Endothelial cell of umbilical vein (primary cell): ENCODE measurements around the gene APOBEC2.
"Not testable (repeated sequence)": the region's sequence is repeated elsewhere in the genome, so short reads cannot be mapped to it uniquely, and the experiment has no call there.

Source experiments
- CTCF ChIP-seq, 2 donors: IDR thresholded peaks; 1 replicate in 1 of 2; 2 replicates in 1 of 2; pipeline ENCODE4 v1.5.1; 2011; ENCODE audit warnings: low read length in 2 of 2, mild to moderate bottlenecking in 2 of 2, moderate library complexity in 2 of 2, control low read depth in 1 of 2, inconsistent platforms in 1 of 2, low read depth in 1 of 2; ENCODE audit not compliant: insufficient read depth in 1 of 2; ENCODE audit errors: extremely low read depth in 1 of 2
- JUN ChIP-seq: IDR thresholded peaks from 2 replicates; pipeline ENCODE4 v1.6.1; 2011; ENCODE audit warnings: borderline replicate concordance, low read depth; ENCODE audit not compliant: insufficient read length, insufficient read depth
- POLR2A ChIP-seq: IDR thresholded peaks from 2 replicates; pipeline ENCODE4 v1.6.1; 2012; ENCODE audit warnings: low read depth, mild to moderate bottlenecking, control low read depth, low read length
- POLR2AphosphoS5 ChIP-seq: IDR thresholded peaks from 2 replicates; pipeline ENCODE4 v1.6.1; 2012; ENCODE audit warnings: low read depth, mild to moderate bottlenecking, control low read depth, low read length, moderate library complexity; ENCODE audit not compliant: insufficient read depth

DNA sequence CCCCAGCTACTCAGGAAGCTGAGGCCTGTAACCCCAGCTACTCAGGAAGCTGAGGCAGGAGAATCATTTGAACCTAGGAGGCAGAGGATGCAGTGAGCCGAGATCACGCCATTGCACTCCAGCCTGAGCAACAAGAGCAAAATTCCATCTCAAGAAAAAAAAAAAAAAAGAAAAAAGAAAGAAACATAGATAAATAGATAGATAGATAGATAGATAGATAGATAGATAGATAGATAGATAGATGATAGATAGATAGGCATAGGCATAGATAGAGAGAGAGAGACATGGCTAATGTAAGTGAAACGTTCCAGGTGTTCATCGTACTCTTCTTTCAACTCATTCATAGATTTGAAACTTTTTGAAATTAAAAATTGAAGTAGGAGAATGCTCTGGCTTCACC, 46.0 kb upstream of the APOBEC2 start:
- not testable (repeated sequence) for TF ChIP-seq POLR2A; CTCF (IDR thresholded peaks at IDR 0.05; ENCODE audit: extremely low read depth in 1 of 2, insufficient read depth in 1 of 2, low read depth in 1 of 2, low read length in 2 of 2); POLR2AphosphoS5; JUN
